ENCODE data around the gene C3AR1. TPM values are rescaled to one million over a fixed set of nuclear protein-coding genes. Genes with fewer than 3 reads are reported as not detected.
"Not testable (repeated sequence)": the region's sequence is repeated elsewhere in the genome, so short reads cannot be mapped to it uniquely, and the experiment has no call there.

The C3AR1 gene
- total and polyA plus RNA-seq, 4 donors: 4.8 to 39.8 (median 23.6) TPM

DNA sequence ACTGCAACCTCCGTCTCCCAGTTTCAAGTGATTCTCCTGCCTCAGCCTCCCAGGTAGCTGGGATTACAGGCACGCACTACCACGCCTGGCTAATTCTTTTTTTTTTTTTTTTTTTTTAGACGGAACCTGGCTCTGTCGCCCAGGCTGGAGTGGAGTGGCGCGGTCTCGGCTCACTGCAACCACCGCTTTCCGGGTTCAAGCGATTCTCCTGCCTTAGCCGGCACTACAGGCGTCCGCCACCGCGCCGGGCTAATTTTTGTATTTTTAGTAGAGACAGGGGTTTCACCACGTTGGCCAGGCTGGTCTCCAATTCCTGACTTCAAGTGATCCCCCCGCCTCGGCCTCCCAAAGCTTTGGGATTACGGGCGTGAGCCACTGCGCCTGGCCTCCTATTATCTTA is 35.1 kb downstream of the C3AR1 start:
- not testable (repeated sequence) for H3K27ac ChIP-seq (ENCODE audit: low read depth in 1 of 2, low read length in 2 of 2); H3K4me1 ChIP-seq (ENCODE audit: control insufficient read depth in 1 of 2, insufficient read depth in 2 of 2, low read length in 2 of 2); H3K27me3 ChIP-seq (ENCODE audit: control insufficient read depth in 1 of 2, insufficient read depth in 2 of 2, low read length in 1 of 2); H3K4me3 ChIP-seq (ENCODE audit: low read length in 2 of 2); H3K36me3 ChIP-seq (ENCODE audit: control insufficient read depth in 1 of 2, insufficient read depth in 2 of 2, low read length in 1 of 2); H3K9me3 ChIP-seq (ENCODE audit: control insufficient read depth, low read length); DNase-seq; ATAC-seq (ENCODE audit: low FRiP score)
- whole genome bisulfite sequencing, 2 donors: 96 to 97% methylated on average over 23 of the region's 23 CpGs
- intact Hi-C loops (cut with DNase I): loop anchor here in 1 of 2 donors (5.0 kb wide), 1 partner anchor 671 kb away; no protein-coding TSS in a partner anchor

DNA sequence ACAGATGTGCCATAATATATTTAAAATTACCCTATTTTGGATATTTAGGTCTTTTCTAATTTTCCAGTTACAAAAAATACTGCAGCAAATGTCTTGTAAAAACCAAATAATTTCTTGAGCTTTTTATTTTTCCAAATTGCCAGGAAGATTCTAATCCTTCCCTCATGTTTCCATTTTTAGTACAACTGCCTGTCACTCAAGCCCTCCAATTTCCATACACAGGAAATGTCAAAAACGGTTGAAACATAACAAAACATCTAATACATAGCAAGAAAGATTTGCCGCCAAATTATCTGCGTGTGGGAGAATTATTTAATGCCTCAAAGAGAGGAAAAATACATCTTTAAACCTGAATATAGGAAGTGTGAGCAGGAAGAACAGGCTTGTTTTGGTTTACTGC is 36.0 kb downstream of the C3AR1 start:
- intact Hi-C loops (cut with DNase I): loop anchor here in 1 of 2 donors (5.0 kb wide), 1 partner anchor 672 kb away; no protein-coding TSS in a partner anchor
- 61 to 63% methylated on average over 3 of the region's 3 CpGs for WGBS, 2 donors

DNA sequence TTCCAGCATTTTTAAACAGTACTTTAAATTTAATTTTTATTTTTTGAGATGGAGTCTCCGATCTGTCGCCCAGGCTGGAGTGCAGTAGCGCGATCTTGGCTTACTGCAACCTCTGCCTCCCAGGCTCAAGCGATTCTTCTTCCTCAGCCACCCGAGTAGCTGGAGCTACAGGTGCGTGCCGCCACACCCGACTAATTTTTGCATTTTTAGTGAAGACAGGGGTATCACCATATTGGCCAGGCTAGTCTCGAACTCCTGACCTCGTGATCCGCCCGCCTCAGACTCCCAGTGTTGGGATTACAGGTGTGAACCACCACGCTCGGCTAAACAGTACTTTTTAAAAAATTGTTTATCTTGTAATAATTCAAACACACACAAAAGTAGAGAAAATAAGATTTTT is 37.9 kb downstream of the C3AR1 start:
- Histone ChIP-seq H3K4me3 (ENCODE audit: low read length in 2 of 2) (no peak overlapping the region), H3K27me3 (ENCODE audit: control insufficient read depth in 1 of 2, insufficient read depth in 2 of 2, low read length in 1 of 2) (no peaks in the 10 kb centered on the region), H3K36me3 (ENCODE audit: control insufficient read depth in 1 of 2, insufficient read depth in 2 of 2, low read length in 1 of 2) (no peaks in the 10 kb centered on the region), H3K9me3 (ENCODE audit: control insufficient read depth, low read length) (no peaks in the 10 kb centered on the region), H3K4me1 (ENCODE audit: control insufficient read depth in 1 of 2, insufficient read depth in 2 of 2, low read length in 2 of 2) (no peaks in the 10 kb centered on the region), H3K27ac (ENCODE audit: low read depth in 1 of 2, low read length in 2 of 2) (no peak overlapping the region)
- DNase-seq (no peak), ATAC-seq (ENCODE audit: low FRiP score) (no peak)
- WGBS, 2 donors: 96 to 97% methylated on average over 15 of the region's 15 CpGs
- intact Hi-C loops (cut with DNase I): no loop called here

More for the DNA sequence above, 36.0 kb downstream of the C3AR1 start:
- H3K4me3 ChIP-seq (ENCODE audit: low read length in 2 of 2): no peak overlapping the region
- H3K4me1 ChIP-seq (ENCODE audit: control insufficient read depth in 1 of 2, insufficient read depth in 2 of 2, low read length in 2 of 2): peaks cover 0 to 1% of the 10 kb centered on the region in 2 donors
- DNase-seq (no peak), ATAC-seq (ENCODE audit: low FRiP score) (no peak)
- no peaks in the 10 kb centered on the region for H3K9me3 ChIP-seq (ENCODE audit: control insufficient read depth, low read length)
- H3K27me3 ChIP-seq (ENCODE audit: control insufficient read depth in 1 of 2, insufficient read depth in 2 of 2, low read length in 1 of 2): no peaks in the 10 kb centered on the region
- H3K36me3 ChIP-seq (ENCODE audit: control insufficient read depth in 1 of 2, insufficient read depth in 2 of 2, low read length in 1 of 2): no peaks in the 10 kb centered on the region
- H3K27ac ChIP-seq (ENCODE audit: low read depth in 1 of 2, low read length in 2 of 2): no peak overlapping the region

DNA sequence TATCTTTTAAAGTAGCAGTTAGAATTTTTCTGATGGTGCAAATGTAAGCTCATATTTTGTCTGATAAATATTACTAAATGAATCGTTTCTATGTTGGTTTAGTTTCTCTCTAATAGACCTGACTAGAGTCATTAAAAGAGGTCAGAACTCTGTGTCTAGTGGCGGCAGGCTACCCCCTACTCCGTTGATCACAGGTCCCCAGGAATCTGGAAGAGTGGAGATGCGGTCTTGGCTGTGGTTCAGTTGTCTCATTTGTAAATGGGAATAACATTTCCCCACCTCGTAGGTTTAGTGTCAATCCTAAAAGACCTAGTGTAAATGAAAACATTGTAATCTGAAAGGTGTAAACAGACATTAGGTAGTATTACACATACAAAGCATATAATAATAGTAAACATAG is 38.3 kb downstream of the C3AR1 start:
- whole genome bisulfite sequencing, 2 donors: 73 to 81% methylated on average over 5 of the region's 5 CpGs
- H3K27ac ChIP-seq (ENCODE audit: low read depth in 1 of 2, low read length in 2 of 2): no peak overlapping the region
- no peaks in the 10 kb centered on the region for H3K9me3 ChIP-seq (ENCODE audit: control insufficient read depth, low read length)
- intact Hi-C loops (cut with DNase I): no loop called here
- H3K4me1 ChIP-seq (ENCODE audit: control insufficient read depth in 1 of 2, insufficient read depth in 2 of 2, low read length in 2 of 2): no peaks in the 10 kb centered on the region
- H3K27me3 ChIP-seq (ENCODE audit: control insufficient read depth in 1 of 2, insufficient read depth in 2 of 2, low read length in 1 of 2): no peaks in the 10 kb centered on the region
- no peak overlapping the region for H3K4me3 ChIP-seq (ENCODE audit: low read length in 2 of 2)
- no peak for DNase-seq
- no peak for ATAC-seq (ENCODE audit: low FRiP score)
- H3K36me3 ChIP-seq (ENCODE audit: control insufficient read depth in 1 of 2, insufficient read depth in 2 of 2, low read length in 1 of 2): no peaks in the 10 kb centered on the region

GRCh38 chr12:8026291-8026900 is 39.8 kb downstream of the C3AR1 start:
- 0 to 1% methylated on average over 27 of the region's 27 CpGs for WGBS, 2 donors
- peak; percentile 96 to 98 for DNase-seq
- peak; percentile 99 for ATAC-seq (ENCODE audit: low FRiP score)
- Histone ChIP-seq H3K4me1 (ENCODE audit: control insufficient read depth in 1 of 2, insufficient read depth in 2 of 2, low read length in 2 of 2) (no peaks in the 10 kb centered on the region), H3K4me3 (ENCODE audit: low read length in 2 of 2) (peak overlapping the region; percentile 57 to 83), H3K27me3 (ENCODE audit: control insufficient read depth in 1 of 2, insufficient read depth in 2 of 2, low read length in 1 of 2) (no peaks in the 10 kb centered on the region), H3K36me3 (ENCODE audit: control insufficient read depth in 1 of 2, insufficient read depth in 2 of 2, low read length in 1 of 2) (no peaks in the 10 kb centered on the region), H3K9me3 (ENCODE audit: control insufficient read depth, low read length) (no peaks in the 10 kb centered on the region), H3K27ac (ENCODE audit: low read depth in 1 of 2, low read length in 2 of 2) (peak overlapping the region; percentile 95 to 99)
- intact Hi-C loops (cut with DNase I): no loop called here

DNA sequence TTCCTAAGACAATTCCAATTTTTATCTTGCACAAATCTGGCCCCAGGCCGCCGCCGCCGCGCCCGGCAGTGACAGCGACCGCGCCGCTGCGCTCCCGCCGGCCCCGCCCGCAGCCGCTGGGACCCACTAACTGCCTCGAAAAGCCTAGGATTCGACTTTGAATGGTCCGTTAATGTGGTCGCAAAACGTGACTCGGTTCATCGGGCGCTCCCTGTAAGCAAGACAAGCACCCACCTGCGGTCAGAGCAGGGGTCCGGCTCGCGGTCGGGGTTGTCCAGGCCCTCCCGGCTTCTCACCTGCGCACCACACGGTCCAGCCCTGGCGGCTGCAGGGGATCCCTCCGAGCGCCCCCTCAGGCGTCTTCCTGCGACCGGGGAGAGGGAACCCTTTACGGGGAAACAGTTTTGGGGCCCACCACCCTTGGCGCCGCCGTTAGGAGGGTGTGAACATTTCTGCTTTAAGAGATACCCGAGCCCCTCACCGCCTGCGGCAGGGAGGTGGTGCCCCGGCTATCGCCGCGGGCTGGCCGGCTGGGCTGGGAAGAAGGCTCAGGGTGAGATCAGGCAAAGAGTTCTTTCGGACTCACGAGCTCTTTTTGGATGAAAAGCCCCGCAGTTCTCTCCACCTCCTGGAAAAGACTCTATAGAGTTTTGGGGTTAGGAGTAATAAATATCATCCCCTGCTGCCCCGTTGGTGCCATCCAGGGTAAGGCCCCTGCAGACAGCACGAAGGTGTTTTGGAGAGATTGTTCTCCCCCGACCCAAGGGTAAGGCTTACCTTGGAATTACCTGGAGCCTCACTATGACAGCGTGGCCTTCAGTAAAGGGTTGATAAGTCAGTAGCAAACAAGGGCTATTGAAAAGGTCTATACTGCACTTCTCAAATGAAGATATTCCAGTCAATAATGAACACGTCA is 47.2 kb downstream of the C3AR1 start:
- Histone ChIP-seq H3K27me3 (ENCODE audit: control insufficient read depth in 1 of 2, insufficient read depth in 2 of 2, low read length in 1 of 2) (peaks cover 0 to 1% of the 10 kb centered on the region in 2 donors), H3K9me3 (ENCODE audit: control insufficient read depth, low read length) (no peaks in the 10 kb centered on the region), H3K4me1 (ENCODE audit: control insufficient read depth in 1 of 2, insufficient read depth in 2 of 2, low read length in 2 of 2) (no peaks in the 10 kb centered on the region), H3K27ac (ENCODE audit: low read depth in 1 of 2, low read length in 2 of 2) (no peak overlapping the region), H3K36me3 (ENCODE audit: control insufficient read depth in 1 of 2, insufficient read depth in 2 of 2, low read length in 1 of 2) (no peaks in the 10 kb centered on the region), H3K4me3 (ENCODE audit: low read length in 2 of 2) (no peak overlapping the region)
- WGBS, 2 donors: 3 to 4% methylated on average over 58 of the region's 58 CpGs
- ATAC-seq (ENCODE audit: low FRiP score) (peak; percentile 65), DNase-seq (peak in 1 of 2 donors; percentile 77)
- intact Hi-C loops (cut with DNase I): no loop called here

DNA sequence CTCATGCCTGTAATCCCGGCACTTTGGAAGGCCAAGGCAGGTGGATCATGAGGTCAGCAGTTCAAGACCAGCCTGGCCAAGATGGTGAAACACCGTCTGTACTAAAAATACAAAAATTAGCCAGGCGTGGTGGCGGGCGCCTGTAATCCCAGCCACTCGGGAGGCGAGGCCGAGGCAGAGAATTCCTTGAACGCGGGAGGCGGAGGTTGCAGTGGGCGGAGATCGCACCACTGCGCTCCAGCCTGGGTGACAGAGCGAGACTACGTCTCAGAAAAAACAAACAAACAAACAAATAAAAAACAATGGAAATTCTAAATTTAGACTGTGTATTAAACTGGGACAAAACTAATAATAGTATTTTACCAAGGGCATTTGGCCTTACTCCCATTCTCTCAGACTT is 47.9 kb downstream of the C3AR1 start:
- DNase-seq; H3K27ac ChIP-seq (ENCODE audit: low read depth in 1 of 2, low read length in 2 of 2); H3K9me3 ChIP-seq (ENCODE audit: control insufficient read depth, low read length); intact Hi-C loops (cut with DNase I); H3K36me3 ChIP-seq (ENCODE audit: control insufficient read depth in 1 of 2, insufficient read depth in 2 of 2, low read length in 1 of 2); H3K4me3 ChIP-seq (ENCODE audit: low read length in 2 of 2); H3K4me1 ChIP-seq (ENCODE audit: control insufficient read depth in 1 of 2, insufficient read depth in 2 of 2, low read length in 2 of 2); H3K27me3 ChIP-seq (ENCODE audit: control insufficient read depth in 1 of 2, insufficient read depth in 2 of 2, low read length in 1 of 2); ATAC-seq (ENCODE audit: low FRiP score): not testable (repeated sequence)
- WGBS, 2 donors: 46 to 56% methylated on average over 16 of the region's 16 CpGs

- intact Hi-C loops (cut with DNase I): no loop called here
- Histone ChIP-seq H3K36me3 (ENCODE audit: control insufficient read depth in 1 of 2, insufficient read depth in 2 of 2, low read length in 1 of 2) (no peaks in the 10 kb centered on the region), H3K27me3 (ENCODE audit: control insufficient read depth in 1 of 2, insufficient read depth in 2 of 2, low read length in 1 of 2) (peaks cover 0 to 1% of the 10 kb centered on the region in 2 donors), H3K4me1 (ENCODE audit: control insufficient read depth in 1 of 2, insufficient read depth in 2 of 2, low read length in 2 of 2) (no peaks in the 10 kb centered on the region), H3K9me3 (ENCODE audit: control insufficient read depth, low read length) (no peaks in the 10 kb centered on the region), H3K4me3 (ENCODE audit: low read length in 2 of 2) (no peak overlapping the region), H3K27ac (ENCODE audit: low read depth in 1 of 2, low read length in 2 of 2) (no peak overlapping the region)
- WGBS, 2 donors: 35 to 38% methylated on average over 18 of the region's 18 CpGs
- ATAC-seq (ENCODE audit: low FRiP score) (no peak), DNase-seq (no peak)
Observed at GRCh38 chr12:8014836-8015235, 51.3 kb downstream of the C3AR1 start.
